HTR-8/SVneo (cell line): ENCODE data around the gene PTBP1.
A peak's percentile ranks its signal among the peaks of the same experiment; 100 is the strongest.

Experiments used
- DNase-seq: peaks from one replicate; pipeline ENCODE4 v3.0.0; 2011; ENCODE audit warnings: low spot score, mixed read lengths; ENCODE audit not compliant: insufficient read length
- FAIRE-seq: peaks from 2 replicates; lab custom pipeline; 2011; peaks lifted over from hg19 to GRCh38; lab: Jason Lieb, UNC

Gene PTBP1

DNA sequence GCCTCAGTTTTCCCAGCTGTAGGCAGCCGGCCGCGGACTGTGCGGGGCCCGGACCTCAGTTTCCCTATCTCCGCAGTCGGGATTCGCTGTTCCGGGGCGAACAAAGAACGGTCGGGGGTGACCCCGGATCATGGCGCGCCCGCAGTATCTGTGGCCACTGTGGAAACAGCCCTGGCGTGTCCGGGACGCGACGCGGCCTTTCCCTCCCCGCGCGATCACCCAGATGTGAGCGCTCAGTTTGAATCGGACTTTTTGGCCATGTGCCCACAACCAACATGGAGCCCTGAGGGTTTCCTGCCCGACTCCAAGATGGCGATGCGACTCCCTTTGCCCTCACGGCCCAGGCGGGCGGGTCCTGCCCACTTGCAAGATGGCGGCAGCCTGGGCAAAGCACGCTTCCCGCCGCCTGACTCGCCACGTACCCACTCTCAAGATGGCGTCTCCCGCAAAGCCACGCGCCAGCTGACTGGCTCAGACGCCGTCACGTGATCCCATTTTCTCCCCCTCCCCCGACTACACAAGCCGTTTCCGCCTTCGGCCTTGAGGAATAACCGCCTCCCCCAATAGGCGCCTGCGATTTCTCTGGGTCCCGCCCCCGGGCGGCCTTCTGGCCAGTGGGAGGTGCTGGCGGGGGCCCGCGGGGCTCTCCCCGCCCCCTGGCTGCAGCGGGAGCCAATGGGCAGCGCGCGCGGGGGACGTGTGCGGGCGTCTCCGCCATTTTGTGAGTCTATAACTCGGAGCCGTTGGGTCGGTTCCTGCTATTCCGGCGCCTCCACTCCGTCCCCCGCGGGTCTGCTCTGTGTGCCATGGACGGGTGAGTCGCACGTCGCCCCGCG, at the start of gene PTBP1:
TSS of gene PTBP1 (plus strand) at position 761 of the 836 bp plus-strand sequence. CDS start at position 807, 46 bp downstream.
- peak; percentile 93 for FAIRE-seq
- DNase-seq, result peak; percentile 93

DNA sequence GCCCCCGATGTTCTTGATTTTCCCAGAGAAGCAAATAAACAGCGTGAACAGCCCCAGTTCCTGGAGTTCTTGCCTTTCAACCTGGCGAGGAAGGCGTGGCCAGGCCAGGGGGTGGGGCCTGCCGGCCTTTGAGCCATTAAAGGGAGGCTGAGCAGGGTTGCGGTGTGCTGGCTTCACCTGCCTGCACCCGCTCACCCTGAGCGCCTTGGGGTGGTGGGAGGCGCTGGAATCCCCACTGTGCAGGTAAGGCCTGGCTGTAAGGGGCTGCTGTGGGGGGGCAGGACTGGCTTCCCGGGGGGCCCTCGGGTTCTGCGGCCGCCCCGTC, 49.0 kb upstream of the PTBP1 start:
- no peak for DNase-seq
- FAIRE-seq, result no peak

DNA sequence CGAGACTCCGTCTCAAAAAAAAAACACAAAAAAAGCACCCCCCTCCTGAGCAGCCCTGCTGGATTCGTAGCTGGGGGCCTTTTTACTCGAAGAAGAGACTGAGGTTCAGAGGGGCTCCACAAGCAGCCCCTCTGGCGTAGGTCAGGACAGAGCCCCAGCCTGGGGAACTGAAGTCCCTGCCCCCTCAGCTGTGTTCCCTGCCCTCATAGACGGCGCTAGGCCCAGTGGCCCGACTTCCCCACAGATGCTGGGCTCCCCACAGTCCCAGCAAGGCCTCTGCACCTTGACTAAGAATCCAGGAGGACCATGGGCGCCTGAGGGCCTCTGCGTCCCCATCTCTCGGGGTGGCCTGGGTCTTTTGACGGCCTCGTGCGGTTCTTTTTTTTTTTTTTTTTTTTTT, 47.4 kb upstream of the PTBP1 start:
- no peak for FAIRE-seq

DNA sequence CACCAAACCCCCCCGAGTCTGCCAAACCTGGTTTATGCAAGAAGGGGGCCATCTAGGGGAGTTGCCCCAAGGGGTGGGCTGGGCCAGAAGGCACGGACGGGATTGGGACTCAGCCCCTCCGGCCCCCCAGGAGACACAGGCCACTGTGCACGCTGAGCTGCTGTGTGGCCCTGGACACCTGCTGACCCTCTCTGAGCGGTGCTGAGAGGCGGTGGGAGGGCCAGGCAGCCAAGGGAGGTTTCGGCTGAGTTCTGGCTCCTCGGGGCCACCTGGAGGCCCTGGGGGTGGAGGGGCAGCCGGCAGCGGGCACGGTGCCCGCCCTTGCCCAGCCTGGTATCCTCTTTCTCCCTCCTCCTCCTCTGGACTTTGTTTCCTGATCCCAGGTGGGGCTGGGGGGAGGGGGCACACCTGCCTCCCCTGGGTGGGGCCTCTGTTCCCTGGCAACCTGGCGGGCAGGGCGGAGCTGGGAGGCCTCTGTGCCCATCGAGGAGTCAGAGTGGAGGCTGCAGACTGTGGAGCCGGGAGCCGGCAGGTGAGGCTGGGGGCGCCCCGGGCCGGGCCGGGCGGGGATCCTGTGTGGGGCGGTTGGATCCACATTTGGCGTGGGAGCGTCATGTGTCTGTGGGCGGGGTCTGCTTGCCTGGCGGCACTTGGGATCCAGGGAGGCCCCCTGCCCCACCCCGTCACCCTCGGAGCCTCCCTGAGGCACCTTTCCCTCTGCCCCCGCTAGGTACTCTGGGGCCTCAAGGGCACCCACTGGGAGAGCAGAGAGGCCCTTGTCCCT, 46.4 kb upstream of the PTBP1 start, which contains the start of gene MISP:
TSS of gene MISP (plus strand) at position 473 of the 784 bp plus-strand sequence. CDS start 5,835 bp downstream, outside the sequence.
- DNase-seq (no peak), FAIRE-seq (no peak)

More for the DNA sequence above, 47.4 kb upstream of the PTBP1 start:
- no peak for DNase-seq

DNA sequence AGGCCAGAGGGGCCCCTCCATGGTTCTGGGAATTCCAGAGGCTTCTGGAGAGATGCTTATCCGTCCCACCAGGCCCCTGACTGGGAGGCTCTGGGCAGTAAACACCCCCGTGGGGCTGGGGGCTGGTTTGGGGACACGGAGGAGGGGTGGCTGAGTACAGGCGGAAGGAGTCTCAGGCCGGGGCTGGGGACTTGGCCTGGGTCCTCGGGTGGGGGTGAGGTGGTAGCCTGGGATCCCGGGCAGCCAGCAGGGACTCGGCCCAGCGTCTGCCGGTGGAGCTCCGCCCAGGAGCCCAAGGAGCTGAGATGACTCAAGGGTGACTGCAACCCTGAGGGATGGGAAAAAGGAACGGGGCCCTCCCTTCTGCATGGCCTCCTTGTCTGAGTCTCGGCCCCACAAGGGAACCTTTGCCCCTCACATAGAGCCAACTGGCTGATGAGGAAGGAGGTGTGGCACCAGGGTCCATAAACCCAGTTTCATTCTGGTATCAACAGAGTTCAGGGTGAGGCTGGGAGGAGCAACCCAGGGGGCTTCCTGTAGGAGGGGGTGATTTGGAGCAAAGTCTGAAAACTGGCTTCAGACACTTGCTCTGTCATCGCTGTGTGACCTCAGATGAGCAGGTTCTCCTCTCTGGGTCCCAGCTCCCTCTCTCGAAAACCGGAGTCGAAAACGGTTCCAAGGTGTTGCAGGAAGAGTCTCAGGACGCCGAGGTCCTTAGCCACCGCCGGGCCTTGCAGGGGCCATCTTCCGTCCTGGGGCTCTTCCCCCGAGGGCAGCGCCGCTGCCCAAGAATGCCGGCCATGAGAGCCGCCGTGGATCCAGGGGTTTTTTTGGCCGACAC, 45.5 kb upstream of the PTBP1 start:
- DNase-seq (peak; percentile 86), FAIRE-seq (peak; percentile 62)

DNA sequence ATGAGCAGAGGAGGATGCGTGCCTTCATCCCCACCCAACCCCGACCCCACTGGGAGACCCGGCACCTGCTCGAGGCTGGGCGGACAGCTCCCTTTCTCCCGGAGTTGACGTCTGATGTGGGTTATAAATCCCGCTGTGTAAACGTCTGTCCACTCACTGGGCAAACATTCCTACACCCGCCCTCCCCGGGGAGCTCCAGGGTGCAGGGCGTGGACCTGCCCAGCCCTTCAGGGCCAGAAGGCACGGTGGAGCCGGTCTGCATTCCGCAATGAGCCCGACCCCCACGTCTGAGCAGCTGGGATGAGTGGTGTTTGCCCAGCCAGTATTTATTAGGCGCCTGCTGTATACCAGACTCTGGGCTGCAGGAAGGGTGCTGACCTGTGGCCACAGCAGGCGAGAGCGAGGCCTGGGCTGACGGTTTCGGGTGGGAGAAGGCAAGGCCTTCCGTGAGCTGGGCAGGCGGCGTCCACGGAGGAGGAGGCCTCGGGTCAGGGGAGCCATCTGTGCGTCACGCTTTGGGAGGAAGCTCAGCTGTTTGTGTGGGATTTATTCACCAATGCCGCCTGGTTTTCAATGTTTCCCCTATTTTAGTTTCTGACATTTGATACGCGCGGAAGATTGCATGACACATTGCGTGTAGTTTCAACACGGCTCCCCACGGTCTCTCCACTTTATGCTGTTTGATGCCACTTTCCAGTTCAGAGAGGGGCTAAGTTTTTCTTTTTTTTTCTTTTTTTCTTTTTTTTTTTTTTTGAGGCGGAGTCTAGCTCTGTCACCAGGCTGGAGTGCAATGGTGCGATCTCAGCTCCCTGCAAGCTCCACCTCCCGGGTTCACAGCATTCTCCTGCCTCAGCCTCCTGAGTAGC, 44.4 kb upstream of the PTBP1 start:
- DNase-seq, result peak; percentile 93
- FAIRE-seq, result peak; percentile 83

DNA sequence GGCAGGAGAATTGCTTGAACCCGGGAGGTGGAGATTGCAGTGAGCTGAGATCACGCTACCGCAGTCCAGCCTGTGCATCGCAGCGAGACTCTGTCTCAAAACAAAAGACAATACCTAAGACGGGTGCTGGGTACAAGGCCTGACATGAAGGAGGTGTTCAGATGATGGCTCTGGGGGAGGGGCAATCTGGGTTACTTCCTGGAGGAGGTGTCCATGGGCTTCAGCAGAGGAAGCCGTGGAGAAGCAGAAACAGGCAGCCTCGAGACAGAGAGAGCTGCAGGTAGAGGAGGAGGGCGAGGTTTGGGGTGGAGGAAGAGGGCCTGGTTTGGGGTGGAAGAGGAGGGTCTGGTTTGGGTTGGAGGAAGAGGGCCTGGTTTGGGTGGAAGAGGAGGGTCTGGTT, 42.7 kb upstream of the PTBP1 start:
- DNase-seq (no peak), FAIRE-seq (no peak)

DNA sequence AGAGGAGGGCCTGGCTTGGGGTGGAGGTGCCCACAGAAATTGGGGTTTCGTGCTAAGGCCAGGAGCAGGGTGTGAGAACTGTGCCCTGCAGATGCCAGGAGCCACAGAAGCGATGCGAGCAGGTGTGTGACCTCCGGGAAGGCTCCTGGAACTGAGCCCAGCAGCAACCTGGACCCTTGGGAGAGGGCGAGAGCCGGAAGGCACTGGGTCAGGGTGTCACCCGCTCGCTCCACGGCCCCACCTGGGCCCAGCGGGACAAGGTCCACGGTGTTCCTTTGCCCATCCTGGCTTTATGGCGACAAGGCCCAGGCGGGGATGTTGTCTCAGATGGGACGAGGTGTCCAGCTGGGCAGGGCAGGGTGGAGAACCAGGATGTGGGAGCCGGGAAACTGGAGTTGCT, 42.2 kb upstream of the PTBP1 start:
- DNase-seq, result no peak
- FAIRE-seq, result no peak

DNA sequence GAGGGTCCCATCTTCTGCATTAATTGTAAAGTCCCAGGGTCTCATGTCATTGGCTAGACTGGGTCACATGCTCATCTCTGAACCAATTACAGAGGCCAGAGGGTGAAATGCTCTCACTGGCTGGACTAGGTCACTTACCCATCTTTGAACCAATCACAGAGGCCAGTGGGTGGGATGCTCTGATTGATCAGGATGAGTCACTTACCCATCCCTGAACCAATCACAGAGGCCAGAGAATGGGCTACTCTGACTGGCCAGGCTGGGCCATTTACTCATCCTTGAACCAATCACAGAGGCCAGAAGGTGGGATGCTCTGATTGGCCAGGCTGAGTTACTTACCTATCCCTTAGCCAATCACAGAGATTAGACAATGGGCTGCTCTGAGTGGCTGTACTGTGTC, 41.0 kb upstream of the PTBP1 start:
- FAIRE-seq (peak; percentile 42), DNase-seq (no peak)

DNA sequence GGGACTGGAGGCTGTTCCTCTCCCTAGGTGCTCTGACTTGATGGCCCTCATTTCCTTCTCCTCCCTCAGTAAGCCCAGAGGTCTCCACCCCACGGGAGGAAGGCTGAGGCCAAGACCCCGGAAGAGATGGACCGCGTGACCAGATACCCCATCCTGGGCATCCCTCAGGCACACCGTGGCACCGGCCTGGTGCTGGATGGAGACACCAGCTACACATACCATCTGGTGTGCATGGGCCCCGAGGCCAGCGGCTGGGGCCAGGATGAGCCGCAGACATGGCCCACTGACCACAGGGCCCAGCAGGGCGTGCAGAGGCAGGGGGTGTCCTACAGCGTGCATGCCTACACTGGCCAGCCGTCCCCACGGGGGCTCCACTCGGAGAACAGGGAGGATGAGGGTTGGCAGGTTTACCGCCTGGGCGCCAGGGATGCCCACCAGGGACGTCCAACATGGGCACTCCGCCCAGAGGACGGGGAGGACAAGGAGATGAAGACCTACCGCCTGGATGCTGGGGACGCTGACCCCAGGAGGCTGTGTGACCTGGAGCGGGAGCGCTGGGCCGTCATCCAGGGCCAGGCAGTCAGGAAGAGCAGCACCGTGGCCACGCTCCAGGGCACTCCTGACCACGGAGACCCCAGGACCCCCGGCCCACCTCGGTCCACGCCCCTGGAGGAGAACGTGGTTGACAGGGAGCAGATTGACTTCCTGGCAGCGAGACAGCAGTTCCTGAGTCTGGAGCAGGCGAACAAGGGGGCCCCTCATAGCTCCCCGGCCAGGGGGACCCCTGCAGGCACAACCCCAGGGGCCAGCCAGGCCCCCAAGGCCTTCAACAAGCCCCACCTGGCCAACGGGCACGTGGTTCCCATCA, 40.2 kb upstream of the PTBP1 start:
- FAIRE-seq (no peak), DNase-seq (no peak)

DNA sequence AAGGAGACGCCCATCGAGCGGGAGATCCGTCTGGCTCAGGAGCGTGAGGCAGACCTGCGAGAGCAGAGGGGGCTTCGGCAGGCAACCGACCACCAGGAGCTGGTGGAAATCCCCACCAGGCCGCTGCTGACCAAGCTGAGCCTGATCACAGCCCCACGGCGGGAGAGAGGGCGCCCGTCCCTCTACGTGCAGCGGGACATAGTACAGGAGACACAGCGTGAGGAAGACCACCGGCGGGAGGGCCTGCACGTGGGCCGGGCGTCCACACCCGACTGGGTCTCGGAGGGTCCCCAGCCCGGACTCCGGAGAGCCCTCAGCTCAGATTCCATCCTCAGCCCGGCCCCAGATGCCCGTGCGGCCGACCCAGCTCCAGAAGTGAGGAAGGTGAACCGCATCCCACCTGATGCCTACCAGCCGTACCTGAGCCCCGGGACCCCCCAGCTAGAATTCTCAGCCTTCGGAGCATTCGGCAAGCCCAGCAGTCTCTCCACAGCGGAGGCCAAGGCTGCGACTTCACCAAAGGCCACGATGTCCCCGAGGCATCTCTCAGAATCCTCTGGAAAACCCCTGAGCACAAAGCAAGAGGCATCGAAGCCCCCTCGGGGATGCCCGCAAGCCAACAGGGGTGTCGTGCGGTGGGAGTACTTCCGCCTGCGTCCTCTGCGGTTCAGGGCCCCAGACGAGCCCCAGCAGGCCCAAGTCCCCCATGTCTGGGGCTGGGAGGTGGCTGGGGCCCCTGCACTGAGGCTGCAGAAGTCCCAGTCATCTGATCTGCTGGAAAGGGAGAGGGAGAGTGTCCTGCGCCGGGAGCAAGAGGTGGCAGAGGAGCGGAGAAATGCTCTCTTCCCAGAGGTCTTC, 39.2 kb upstream of the PTBP1 start:
- no peak for FAIRE-seq
- DNase-seq, result no peak

DNA sequence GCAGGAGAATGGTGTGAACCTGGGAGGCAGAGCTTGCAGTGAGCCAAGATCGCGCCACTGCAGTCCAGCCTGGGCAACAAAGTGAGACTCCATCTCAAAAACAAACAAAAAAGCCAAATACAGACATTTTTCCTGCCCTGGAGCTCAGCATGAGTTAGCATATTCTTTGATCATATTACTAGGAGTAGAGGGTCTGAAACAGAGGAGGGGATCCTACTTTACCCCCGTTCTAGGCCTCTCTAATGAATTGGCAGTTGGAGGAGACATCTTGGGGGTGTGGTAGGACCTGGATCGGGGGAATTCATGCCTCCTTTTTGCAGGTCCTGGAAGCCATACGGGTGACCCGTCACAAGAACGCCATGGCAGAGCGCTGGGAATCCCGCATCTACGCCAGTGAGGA, 34.1 kb upstream of the PTBP1 start:
- no peak for FAIRE-seq
- DNase-seq, result no peak

DNA sequence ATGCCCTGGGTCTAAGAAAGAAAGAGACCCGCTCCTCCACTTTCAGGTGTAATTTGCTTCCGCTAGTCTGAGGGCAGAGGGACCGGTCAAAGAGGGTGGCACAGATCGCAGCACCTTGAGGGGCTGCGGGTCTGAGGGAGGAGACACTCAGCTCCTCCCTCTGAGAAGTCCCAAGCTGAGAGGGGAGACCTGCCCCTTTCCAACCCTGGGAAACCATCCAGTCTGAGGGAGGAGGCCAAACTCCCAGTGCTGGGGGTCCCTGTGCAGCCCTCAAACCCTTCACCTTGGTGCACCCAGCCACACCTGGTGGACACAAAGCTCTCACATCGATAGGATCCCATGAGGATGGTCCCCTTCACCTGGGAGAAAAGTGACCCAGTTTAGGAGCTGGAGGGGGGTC, 33.4 kb upstream of the PTBP1 start:
- no peak for FAIRE-seq
- DNase-seq, result no peak

DNA sequence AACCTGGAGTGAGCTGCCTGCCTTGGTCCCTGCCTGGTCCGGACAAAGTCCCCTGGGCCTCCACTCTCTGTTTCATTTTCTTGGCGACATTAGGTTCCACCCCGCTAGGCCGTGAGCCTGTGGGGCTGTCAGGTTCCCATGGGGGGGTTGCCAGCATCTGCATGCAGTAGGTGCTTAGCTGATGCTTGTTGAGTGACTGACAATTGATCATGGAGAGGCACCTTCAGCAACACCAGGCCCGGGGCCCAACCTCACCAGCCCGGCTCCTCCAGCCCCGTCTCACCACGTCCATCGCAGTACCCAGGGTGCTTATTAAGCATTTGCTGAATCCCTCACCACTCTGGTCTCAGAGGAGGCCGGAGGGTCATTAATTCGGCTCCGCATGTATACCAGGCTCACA, 33.0 kb upstream of the PTBP1 start:
- FAIRE-seq, result no peak
- DNase-seq, result no peak

DNA sequence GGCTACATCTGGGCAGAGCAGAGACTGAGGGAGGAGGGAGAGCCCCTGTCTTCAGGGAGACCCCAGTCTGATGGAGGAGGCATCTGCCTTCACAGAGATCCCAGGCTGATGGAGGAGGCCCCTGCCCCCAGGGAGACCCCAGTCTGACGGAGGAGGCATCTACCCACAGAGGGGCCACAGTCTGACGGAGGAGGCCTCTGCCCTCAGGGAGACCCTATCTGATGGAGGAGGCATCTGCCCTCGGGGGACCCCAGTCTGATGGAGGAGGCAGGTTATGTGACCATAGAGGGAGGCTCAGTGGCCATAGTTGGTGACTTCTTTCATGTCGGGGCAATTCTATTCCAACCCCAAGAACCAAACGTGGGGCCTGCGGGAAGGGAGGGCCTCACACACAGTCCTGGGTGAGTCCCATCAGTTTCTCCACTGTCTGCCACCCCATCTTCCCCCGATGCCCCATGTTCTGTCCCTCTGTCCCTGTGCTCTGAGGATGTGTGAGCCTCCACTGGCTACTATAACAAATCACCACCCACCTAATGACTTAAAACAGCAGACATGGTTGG, 32.0 kb upstream of the PTBP1 start:
- DNase-seq (no peak), FAIRE-seq (no peak)

DNA sequence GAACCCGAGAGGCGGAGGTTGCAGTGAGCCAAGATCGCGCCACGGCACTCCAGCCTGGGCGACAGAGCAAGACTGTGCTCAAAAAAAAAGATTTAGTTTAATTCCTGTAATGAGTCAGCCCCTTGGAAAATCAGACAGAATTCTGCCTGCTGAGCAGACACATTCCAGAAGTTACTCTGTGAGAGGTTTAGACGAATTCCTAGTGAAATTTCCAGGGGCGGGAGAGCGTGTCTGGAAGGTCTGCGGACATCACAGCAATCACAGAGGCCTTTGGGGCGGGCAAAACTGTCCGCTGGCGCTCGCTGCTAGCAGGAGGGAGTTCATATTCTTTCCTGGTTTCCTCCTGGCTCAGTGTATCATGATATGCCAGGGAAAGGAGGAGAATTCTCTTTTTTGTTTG, 28.8 kb upstream of the PTBP1 start:
- DNase-seq (no peak), FAIRE-seq (no peak)

DNA sequence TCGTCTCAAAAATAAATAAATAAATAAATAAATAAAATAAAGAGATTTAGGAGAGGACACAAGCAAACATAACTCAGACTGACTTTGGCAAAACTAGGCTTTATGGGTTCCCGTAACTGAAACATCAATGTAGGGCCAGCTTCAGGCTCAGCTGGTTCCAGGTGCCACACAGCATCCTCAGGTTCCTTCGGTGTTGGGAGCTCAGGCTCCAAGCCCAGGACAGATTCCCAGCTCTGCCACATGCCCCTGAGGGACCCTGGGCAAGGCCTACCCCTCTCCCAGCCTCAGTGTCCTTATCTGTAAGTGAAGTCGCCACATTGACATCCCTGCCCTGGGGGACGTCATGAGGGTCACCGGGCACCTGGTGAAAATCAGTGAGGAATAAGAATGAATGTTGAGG, 27.6 kb upstream of the PTBP1 start:
- FAIRE-seq, result no peak

More for the DNA sequence above, 27.6 kb upstream of the PTBP1 start:
- DNase-seq, result no peak
